ENCODE measurements around the gene MMAB.

Gene MMAB

DNA sequence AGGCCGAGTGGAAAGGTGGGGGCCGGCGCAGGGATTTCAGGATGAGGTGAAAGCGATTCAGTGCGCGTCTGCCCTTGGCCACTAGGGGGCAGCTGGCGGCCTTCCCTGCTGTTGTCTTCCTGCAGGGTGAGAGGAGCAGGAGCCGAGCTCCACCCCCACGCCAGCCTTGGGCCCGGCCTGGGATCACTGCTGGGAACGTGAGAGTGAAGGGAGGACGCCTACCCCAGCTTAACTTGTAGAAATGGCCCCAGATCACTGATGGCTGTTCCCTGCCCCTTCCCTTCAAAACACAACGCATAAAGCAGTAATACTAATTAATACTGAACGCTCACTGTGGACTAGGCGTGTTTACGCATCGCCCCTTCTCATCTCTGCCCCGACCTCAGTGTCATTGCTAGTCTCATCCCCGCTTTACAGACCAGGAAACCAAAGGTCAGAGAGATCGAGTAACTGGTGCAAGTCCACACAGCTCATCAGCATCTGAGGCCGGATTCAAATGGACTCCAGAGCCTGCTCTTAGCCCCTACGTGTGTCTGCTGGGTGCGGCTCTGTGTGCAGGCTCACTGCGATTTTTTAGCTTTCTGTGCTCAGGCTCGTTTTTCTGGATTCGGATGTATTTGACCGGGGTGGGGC, 24.6 kb upstream of the MMAB start:
- TF ChIP-seq, protein P1, sequence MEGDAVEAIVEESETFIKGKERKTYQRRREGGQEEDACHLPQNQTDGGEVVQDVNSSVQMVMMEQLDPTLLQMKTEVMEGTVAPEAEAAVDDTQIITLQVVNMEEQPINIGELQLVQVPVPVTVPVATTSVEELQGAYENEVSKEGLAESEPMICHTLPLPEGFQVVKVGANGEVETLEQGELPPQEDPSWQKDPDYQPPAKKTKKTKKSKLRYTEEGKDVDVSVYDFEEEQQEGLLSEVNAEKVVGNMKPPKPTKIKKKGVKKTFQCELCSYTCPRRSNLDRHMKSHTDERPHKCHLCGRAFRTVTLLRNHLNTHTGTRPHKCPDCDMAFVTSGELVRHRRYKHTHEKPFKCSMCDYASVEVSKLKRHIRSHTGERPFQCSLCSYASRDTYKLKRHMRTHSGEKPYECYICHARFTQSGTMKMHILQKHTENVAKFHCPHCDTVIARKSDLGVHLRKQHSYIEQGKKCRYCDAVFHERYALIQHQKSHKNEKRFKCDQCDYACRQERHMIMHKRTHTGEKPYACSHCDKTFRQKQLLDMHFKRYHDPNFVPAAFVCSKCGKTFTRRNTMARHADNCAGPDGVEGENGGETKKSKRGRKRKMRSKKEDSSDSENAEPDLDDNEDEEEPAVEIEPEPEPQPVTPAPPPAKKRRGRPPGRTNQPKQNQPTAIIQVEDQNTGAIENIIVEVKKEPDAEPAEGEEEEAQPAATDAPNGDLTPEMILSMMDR (IDR thresholded peaks at IDR 0.05; ENCODE audit: low read depth, low read length, missing control alignments) = peak; percentile 96
- DNase-seq (ENCODE audit: low read depth) = no peak
- no peak overlapping the region for H3K4me3 ChIP-seq (ENCODE audit: low read depth, low read length)

DNA sequence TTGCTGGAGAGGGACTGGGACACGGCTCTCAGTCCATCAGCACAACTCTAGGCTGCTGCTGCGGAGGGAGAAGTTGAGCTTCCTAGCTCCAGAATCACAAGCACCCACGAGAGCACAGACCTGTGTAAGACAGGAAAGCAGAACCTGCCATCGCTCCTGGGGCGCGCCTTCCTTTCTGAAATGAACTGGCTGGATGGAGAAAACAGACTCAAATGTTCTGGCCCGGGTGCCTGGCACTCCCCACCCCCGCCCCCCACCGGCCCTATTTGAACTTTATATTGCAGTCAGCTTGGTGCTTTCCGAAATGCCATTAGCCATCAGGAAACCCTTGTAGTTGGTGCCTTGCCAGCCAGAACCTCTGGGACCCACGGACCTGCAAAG, 24.1 kb upstream of the MMAB start:
- TF ChIP-seq, protein P1 (IDR thresholded peaks at IDR 0.05; ENCODE audit: low read depth, low read length, missing control alignments) = no peak
- DNase-seq (ENCODE audit: low read depth) = no peak
- no peak overlapping the region for H3K4me3 ChIP-seq (ENCODE audit: low read depth, low read length)

DNA sequence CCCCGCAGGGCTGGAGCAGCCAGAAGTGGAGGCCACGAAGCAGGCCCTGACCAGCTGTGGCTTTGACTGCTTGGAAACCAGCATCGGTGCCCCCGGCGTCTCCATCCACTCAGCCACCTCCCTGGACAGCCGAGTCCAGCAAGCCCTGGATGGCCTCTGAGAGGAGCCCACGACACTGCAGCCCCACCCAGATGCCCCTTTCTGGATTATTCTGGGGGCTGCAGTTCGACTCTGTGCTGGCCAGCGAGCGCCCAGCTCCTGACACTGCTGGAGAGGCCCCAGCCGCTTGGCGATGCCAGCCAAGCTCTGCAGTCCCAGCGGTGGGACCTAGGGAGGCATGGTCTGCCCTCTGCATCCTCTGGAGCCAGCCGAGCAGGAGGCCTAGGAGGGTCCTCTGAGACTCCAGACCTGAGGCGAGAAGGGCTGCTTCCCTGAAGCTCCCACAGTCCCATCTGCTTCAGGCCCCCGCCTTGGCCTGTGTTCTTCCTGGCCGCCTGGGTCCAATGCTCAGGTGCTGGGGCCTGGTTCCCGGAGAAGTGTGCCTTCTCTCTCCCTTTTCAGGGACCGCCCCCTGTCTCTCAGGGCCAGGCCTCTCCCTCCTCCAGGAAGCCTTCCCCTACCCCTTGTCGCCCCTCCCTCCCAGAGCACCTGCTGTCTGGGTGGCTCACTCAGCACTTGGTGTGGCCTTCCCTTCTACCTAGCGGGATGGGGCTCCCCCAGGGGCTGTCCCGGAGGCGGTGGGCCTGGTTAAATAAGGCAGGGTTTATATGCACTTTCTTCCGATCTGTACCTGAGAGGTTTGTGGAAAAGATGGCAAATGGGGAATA, 23.3 kb upstream of the MMAB start:
- TF ChIP-seq, protein P1 (IDR thresholded peaks at IDR 0.05; ENCODE audit: low read depth, low read length, missing control alignments) = no peak

DNA sequence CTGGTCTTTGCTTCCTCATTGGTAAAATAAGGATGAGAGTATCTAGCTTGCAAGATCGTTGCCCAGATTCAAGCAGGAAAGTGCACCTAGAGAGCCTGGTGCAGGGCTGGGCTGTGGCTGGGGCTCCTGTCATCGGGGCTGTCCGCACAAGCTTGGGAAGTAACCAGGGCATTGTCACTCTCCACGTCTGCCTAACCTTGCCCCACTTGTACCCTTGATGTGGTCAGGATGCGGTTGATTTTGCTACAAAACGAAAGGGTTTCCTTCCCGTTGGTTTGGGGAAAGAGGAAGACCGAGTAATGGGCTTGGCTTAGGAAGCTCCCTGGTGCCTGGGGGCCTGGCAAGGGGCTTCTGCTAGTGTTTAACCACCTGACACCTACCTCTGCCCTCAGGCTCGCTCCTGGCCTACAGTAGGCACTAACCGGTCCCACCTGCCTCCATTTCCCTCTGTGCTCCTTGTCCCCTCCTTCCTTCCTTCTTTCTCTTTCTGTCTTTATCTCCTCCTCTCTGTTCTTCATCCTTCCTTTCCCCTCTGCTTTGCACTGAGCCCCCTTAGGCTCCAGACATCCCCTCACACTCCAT, 22.1 kb upstream of the MMAB start:
- H3K4me3 ChIP-seq (ENCODE audit: low read depth, low read length) = no peak overlapping the region
- DNase-seq (ENCODE audit: low read depth) = no peak
- TF ChIP-seq, protein P1 (IDR thresholded peaks at IDR 0.05; ENCODE audit: low read depth, low read length, missing control alignments) = no peak

More for the DNA sequence above, 23.3 kb upstream of the MMAB start:
- H3K4me3 ChIP-seq (ENCODE audit: low read depth, low read length) = no peak overlapping the region
- no peak for DNase-seq (ENCODE audit: low read depth)

DNA sequence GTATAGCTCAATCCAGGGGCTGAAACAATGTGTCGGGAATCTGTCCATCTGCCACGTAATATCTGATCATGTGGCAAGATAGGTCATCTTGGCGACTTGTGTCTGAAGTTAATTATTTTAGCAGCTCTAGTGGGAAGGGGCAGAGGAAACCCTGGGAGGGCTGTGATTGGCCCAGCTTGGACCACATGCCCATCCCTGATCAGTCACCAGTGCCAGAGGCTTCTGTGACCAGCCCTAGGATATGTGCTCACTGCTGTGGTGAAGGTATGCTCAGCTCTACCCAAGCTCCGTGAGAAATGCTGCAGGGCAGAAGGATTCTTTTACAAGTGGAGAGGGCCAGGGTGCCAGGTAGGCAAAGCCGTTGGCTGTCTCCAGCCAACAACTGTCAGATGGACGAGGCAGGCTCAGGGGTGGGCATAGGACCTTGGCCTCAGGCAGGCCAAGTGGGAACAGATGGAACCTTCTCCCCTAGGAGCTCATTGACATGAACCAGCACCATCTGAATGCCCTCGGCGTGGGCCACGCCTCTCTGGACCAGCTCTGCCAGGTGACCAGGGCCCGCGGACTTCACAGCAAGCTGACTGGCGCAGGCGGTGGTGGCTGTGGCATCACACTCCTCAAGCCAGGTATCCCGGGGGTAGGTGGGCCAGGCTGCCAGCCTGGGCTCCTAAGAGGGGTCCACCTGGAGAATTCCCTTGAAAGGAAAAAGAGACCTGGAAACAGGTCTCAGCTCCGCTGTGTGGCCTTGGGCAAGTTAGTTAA, 21.4 kb upstream of the MMAB start:
- no peak overlapping the region for H3K4me3 ChIP-seq (ENCODE audit: low read depth, low read length)
- DNase-seq (ENCODE audit: low read depth) = no peak
- TF ChIP-seq, protein P1 (IDR thresholded peaks at IDR 0.05; ENCODE audit: low read depth, low read length, missing control alignments) = no peak

DNA sequence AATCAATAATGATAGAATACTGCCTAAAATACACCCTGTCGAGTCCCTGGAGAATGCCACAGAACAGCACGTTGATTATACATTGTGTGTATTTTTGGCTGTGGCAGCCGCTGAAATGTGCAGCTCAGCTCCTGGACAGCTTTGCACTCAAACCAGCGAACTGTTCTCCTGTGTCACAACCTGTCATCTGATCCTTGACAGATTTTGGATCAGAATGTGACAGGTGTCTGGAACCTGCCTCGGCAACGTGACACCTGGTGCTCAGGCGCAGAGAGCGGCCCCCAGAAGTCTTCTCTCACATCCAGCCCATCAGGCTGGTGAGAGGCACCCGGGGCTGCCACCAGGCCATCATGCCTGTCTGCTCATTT, 19.6 kb upstream of the MMAB start:
- TF ChIP-seq, protein P1 (IDR thresholded peaks at IDR 0.05; ENCODE audit: low read depth, low read length, missing control alignments) = no peak
- no peak for DNase-seq (ENCODE audit: low read depth)
- no peak overlapping the region for H3K4me3 ChIP-seq (ENCODE audit: low read depth, low read length)
